Activated T-cell treated with anti-CD3 and anti-CD28 coated beads for 1 hour (primary cell): ENCODE data around the gene AMBP.

Experiments
- DNase-seq: peaks from one replicate; pipeline ENCODE4 v3.0.0-alpha.2; 2020; ENCODE audit warnings: low read depth

The AMBP gene

GRCh38 chr9:114078021-114078780 is at the start of gene AMBP:
TSS of gene AMBP (minus strand) at chr9:114078300. CDS start at chr9:114078209, 91 bp downstream.
- DNase-seq, result no peak

GRCh38 chr9:114126247-114127060 is 48.4 kb upstream of the AMBP start:
- DNase-seq, result no peak

- no peak for DNase-seq
Observed at GRCh38 chr9:114125476-114126013, 47.4 kb upstream of the AMBP start.

- DNase-seq, result no peak
Observed at GRCh38 chr9:114124666-114125475, 46.8 kb upstream of the AMBP start.

GRCh38 chr9:114124138-114124537 is 46.0 kb upstream of the AMBP start:
- no peak for DNase-seq

GRCh38 chr9:114123031-114123977 is 45.2 kb upstream of the AMBP start:
- no peak for DNase-seq

GRCh38 chr9:114122136-114123027 is 44.3 kb upstream of the AMBP start:
- no peak for DNase-seq

- DNase-seq, result no peak
Observed at GRCh38 chr9:114121227-114122135, 43.4 kb upstream of the AMBP start.

- DNase-seq, result no peak
Observed at GRCh38 chr9:114120192-114121014, 42.3 kb upstream of the AMBP start.

- DNase-seq, result no peak
Observed at GRCh38 chr9:114119242-114120191, 41.4 kb upstream of the AMBP start.

- DNase-seq, result no peak
Observed at GRCh38 chr9:114117996-114118830, 40.1 kb upstream of the AMBP start.

GRCh38 chr9:114117614-114117995 is 39.5 kb upstream of the AMBP start:
- DNase-seq, result no peak

- no peak for DNase-seq
Observed at GRCh38 chr9:114116126-114116747, 38.1 kb upstream of the AMBP start.

- DNase-seq, result no peak
Observed at GRCh38 chr9:114115654-114116125, 37.6 kb upstream of the AMBP start.

- DNase-seq, result no peak
Observed at GRCh38 chr9:114114364-114114763, 36.3 kb upstream of the AMBP start.
